H1 (cell line): ENCODE data around the gene OR4K5.

Source experiments
- CBX5 ChIP-seq: fragments of 300-800, 300-1000 bp; sonication (generic); IDR thresholded peaks from 2 replicates; pipeline ENCODE4 v1.7.1; 2016; ENCODE audit warnings: antibody characterized with exemption, low read length, low read depth
- CEBPB ChIP-seq: IDR thresholded peaks from 2 replicates; pipeline ENCODE4 v1.6.1; 2012; ENCODE audit warnings: low read depth, low read length
- CHD2 ChIP-seq: IDR thresholded peaks from 2 replicates; pipeline ENCODE4 v1.6.1; 2012; ENCODE audit warnings: low read length, improper control_type of control experiment
- CTCF ChIP-seq, 3 experiments: IDR thresholded peaks; 1 replicate in 2 of 3; 2 replicates in 1 of 3; pipeline versions ENCODE4 v1.5.1 to v1.6.1; 2011; ENCODE audit warnings: low read length in 3 of 3, mild to moderate bottlenecking in 3 of 3, inconsistent platforms in 2 of 3, low read depth in 1 of 3, moderate library complexity in 1 of 3; ENCODE audit not compliant: insufficient read depth in 1 of 3; ENCODE audit errors: control extremely low read depth in 1 of 3
- KDM5A ChIP-seq: fragments of 200-600 bp; IDR thresholded peaks from 2 replicates; pipeline ENCODE4 v1.7.1; 2012; ENCODE audit warnings: mild to moderate bottlenecking, low read length, inconsistent platforms, mixed read lengths
- SP1 ChIP-seq: IDR thresholded peaks from 2 replicates; pipeline ENCODE4 v1.6.1; 2011; ENCODE audit warnings: low read depth, low read length
- TBP ChIP-seq: IDR thresholded peaks from 2 replicates; pipeline ENCODE4 v1.6.1; 2011; ENCODE audit warnings: low read depth, low read length, improper control_type of control experiment
- TCF12 ChIP-seq: IDR thresholded peaks from 2 replicates; pipeline ENCODE4 v1.6.1; 2011; ENCODE audit warnings: low read depth, mild to moderate bottlenecking, low read length
- TEAD4 ChIP-seq: IDR thresholded peaks from 2 replicates; pipeline ENCODE4 v1.6.1; 2012; ENCODE audit warnings: low read depth, low read length, inconsistent platforms, mixed read lengths
- TF ChIP-seq, protein P1 (sequence below): IDR thresholded peaks from 2 replicates; pipeline ENCODE4 v1.6.1; 2011; ENCODE audit warnings: low read length, improper control_type of control experiment

DNA sequence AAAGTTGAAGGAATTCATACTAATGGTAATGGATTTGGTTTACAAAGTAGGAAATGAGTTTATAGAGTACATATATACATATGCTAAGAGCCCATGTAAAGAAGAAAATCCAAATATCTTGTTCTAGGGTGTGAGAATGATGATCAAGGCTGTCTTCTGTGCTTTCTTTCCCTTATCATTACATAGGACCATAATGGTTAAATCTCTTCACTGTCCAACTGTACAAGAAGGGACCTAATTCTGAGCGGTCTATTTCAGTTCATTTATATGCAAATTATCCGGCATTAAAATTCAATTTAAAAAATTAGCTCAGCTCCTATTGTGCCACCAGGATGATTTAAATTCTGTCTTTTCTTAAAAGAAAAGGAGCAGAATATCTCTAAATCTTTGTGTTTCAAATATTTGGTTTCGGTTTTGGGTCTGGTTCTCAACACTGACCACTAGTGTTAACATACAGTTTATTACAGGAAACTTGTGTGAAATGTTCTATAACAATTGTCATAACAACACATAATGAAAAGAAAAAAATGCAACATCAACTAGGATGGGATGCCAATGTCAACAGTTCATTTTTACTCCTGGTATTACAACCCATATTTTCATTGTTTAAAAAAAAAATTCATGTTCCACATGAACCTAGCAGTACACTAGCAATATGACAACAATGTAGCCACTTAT, 27.1 kb downstream of the OR4K5 start:
- TF ChIP-seq TEAD4: no peak
- TF ChIP-seq CTCF (IDR thresholded peaks at IDR 0.05; ENCODE audit: control extremely low read depth in 1 of 3, insufficient read depth in 1 of 3, low read depth in 1 of 3, low read length in 3 of 3): no peak
- TF ChIP-seq KDM5A: no peak
- no peak for TF ChIP-seq SP1
- no peak for TF ChIP-seq TBP
- no peak for TF ChIP-seq CEBPB
- TF ChIP-seq CBX5: no peak
- TF ChIP-seq CHD2: no peak
- TF ChIP-seq TCF12: no peak
- TF ChIP-seq, protein P1, sequence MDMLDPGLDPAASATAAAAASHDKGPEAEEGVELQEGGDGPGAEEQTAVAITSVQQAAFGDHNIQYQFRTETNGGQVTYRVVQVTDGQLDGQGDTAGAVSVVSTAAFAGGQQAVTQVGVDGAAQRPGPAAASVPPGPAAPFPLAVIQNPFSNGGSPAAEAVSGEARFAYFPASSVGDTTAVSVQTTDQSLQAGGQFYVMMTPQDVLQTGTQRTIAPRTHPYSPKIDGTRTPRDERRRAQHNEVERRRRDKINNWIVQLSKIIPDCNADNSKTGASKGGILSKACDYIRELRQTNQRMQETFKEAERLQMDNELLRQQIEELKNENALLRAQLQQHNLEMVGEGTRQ: no peak
